Tibial nerve (tissue), 4 donors: Measurements from ENCODE around the gene RAB15.

Source experiments
- EP300 ChIP-seq, 2 donors: sonication (generic); formaldehyde crosslinking; IDR thresholded peaks; one replicate each; pipeline ENCODE4 v1.6.1; 2017; ENCODE audit warnings: antibody characterized with exemption in 2 of 2, mild to moderate bottlenecking in 1 of 2
- POLR2A ChIP-seq, 2 donors: fragments of 450-650 bp; IDR thresholded peaks; one replicate each; pipeline ENCODE4 v1.6.1; 2017; ENCODE audit warnings: antibody characterized with exemption in 2 of 2, mild to moderate bottlenecking in 2 of 2, moderate library complexity in 2 of 2
- TF ChIP-seq, protein P1 (sequence below), 5 experiments: fragments of 200-600 bp in 3 of 5; fragments of 450-650 bp in 2 of 5; sonication (generic) in 3 of 5; IDR thresholded peaks; one replicate each; pipeline ENCODE4 v1.5.1; 2016 to 2019; ENCODE audit warnings: antibody characterized with exemption in 5 of 5, mild to moderate bottlenecking in 3 of 5, moderate library complexity in 2 of 5

GRCh38 chr14:64926398-64926995 is 45.6 kb downstream of the RAB15 start:
- no peak for TF ChIP-seq EP300 (IDR thresholded peaks at IDR 0.05)
- TF ChIP-seq, protein P1, sequence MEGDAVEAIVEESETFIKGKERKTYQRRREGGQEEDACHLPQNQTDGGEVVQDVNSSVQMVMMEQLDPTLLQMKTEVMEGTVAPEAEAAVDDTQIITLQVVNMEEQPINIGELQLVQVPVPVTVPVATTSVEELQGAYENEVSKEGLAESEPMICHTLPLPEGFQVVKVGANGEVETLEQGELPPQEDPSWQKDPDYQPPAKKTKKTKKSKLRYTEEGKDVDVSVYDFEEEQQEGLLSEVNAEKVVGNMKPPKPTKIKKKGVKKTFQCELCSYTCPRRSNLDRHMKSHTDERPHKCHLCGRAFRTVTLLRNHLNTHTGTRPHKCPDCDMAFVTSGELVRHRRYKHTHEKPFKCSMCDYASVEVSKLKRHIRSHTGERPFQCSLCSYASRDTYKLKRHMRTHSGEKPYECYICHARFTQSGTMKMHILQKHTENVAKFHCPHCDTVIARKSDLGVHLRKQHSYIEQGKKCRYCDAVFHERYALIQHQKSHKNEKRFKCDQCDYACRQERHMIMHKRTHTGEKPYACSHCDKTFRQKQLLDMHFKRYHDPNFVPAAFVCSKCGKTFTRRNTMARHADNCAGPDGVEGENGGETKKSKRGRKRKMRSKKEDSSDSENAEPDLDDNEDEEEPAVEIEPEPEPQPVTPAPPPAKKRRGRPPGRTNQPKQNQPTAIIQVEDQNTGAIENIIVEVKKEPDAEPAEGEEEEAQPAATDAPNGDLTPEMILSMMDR (IDR thresholded peaks at IDR 0.05) = no peak
- TF ChIP-seq POLR2A (IDR thresholded peaks at IDR 0.05) = no peak
